Smooth muscle cell (in vitro differentiated cells): ENCODE measurements around the gene VPS37D. TPM values are rescaled to one million over a fixed set of nuclear protein-coding genes. Genes with fewer than 3 reads are reported as not detected.

Source experiments
- DNase-seq: peaks from one replicate; lab custom pipeline; 2025; ENCODE audit not compliant: unreplicated experiment; lab: John Stamatoyannopoulos, UW
- H2AFZ ChIP-seq: fragments of 200-600 bp; sonication (generic); 2 replicates; pipeline ENCODE4 v1.6.0; 2016; ENCODE audit warnings: antibody characterized with exemption, low read depth, mild to moderate bottlenecking
- H3F3A ChIP-seq: fragments of 200-600 bp; sonication (generic); 2 replicates; pipeline ENCODE4 v1.6.0; 2017; ENCODE audit warnings: antibody characterized with exemption, low read depth
- H3K27ac ChIP-seq: fragments of 200-600 bp; sonication (generic); 2 replicates; pipeline ENCODE4 v1.5.1; 2016; ENCODE audit warnings: low read depth, mild to moderate bottlenecking
- H3K27me3 ChIP-seq: fragments of 200-600 bp; sonication (generic); 2 replicates; pipeline ENCODE4 v1.6.1; 2016; ENCODE audit warnings: low read depth, mild to moderate bottlenecking
- H3K36me3 ChIP-seq: fragments of 200-600 bp; sonication (generic); 2 replicates; pipeline ENCODE4 v1.5.1; 2016; ENCODE audit warnings: low read depth
- H3K4me1 ChIP-seq: fragments of 200-600 bp; sonication (generic); 2 replicates; pipeline ENCODE4 v1.5.1; 2016; ENCODE audit warnings: low read depth
- H3K4me2 ChIP-seq: fragments of 200-600 bp; sonication (generic); 2 replicates; pipeline ENCODE4 v1.6.0; 2016; ENCODE audit warnings: mild to moderate bottlenecking
- H3K4me3 ChIP-seq: fragments of 200-600 bp; sonication (generic); 2 replicates; pipeline ENCODE4 v1.5.1; 2016; ENCODE audit warnings: mild to moderate bottlenecking
- H3K79me2 ChIP-seq: fragments of 200-600 bp; sonication (generic); 2 replicates; pipeline ENCODE4 v1.6.0; 2016; ENCODE audit warnings: low read depth, mild to moderate bottlenecking
- H3K9ac ChIP-seq: fragments of 200-600 bp; sonication (generic); 2 replicates; pipeline ENCODE4 v1.6.0; 2016; ENCODE audit warnings: low read depth
- H3K9me3 ChIP-seq: fragments of 200-600 bp; sonication (generic); replicated peaks from 2 replicates; pipeline ENCODE4 v1.5.1; 2016; ENCODE audit warnings: low read depth
- H4K20me1 ChIP-seq: fragments of 200-600 bp; sonication (generic); 2 replicates; pipeline ENCODE4 v1.6.0; 2016; ENCODE audit warnings: low read depth
- CTCF ChIP-seq: fragments of 200-600 bp; sonication (generic); IDR thresholded peaks from 2 replicates; pipeline ENCODE4 v1.5.1; 2017; ENCODE audit warnings: borderline replicate concordance, mild to moderate bottlenecking, antibody characterized with exemption; ENCODE audit not compliant: insufficient read depth, poor library complexity, severe bottlenecking
- WGBS: methylation state at CpG from one replicate; pipeline ENCODE4 v1.1.7; 2016; ENCODE audit warnings: low lambda C conversion rate; 5-methylcytosine and 5-hydroxymethylcytosine counted together
- polyA plus RNA-seq: library from polyadenylated mRNA; unstranded; fragments of >200 nt; fragmentation: Nextera tagmentation; extraction: Ambion mirVana; gene quantifications from 2 replicates; pipeline ENCODE4 v1.2.1, GENCODE V29; 2016
- total RNA-seq: library from RNA; depleted of rRNA; stranded (reverse); fragments of >200 nt; gene quantifications from 2 replicates; pipeline ENCODE4 v1.2.3, GENCODE V29; 2014

The VPS37D gene
- total and polyA plus RNA-seq, 2 experiments from 2014 or later, result 7.1 to 8.7 TPM

GRCh38 chr7:73699370-73700068 is 31.9 kb downstream of the VPS37D start:
- DNase-seq, result no peak
- Histone ChIP-seq H3K79me2 (no peaks in the 10 kb centered on the region), H3K27ac (no peak overlapping the region), H3K4me1 (no peaks in the 10 kb centered on the region), H3K9ac (no peak overlapping the region), H3K4me3 (no peak overlapping the region), H3K27me3 (no peaks in the 10 kb centered on the region), H2AFZ (no peak overlapping the region), H4K20me1 (peaks cover 13% of the 10 kb centered on the region), H3K9me3 (no peaks in the 10 kb centered on the region), H3F3A (no peaks in the 10 kb centered on the region), H3K4me2 (no peak overlapping the region), H3K36me3 (no peaks in the 10 kb centered on the region)
- 91% methylated on average over 15 of the region's 15 CpGs for WGBS
- TF ChIP-seq CTCF, result no peak

- Histone ChIP-seq H3K36me3 (no peaks in the 10 kb centered on the region), H3K79me2 (no peaks in the 10 kb centered on the region), H3K4me2 (no peak overlapping the region), H3K4me3 (no peak overlapping the region), H3K4me1 (no peaks in the 10 kb centered on the region), H2AFZ (no peak overlapping the region), H3K27ac (no peak overlapping the region), H3K9me3 (no peaks in the 10 kb centered on the region), H3F3A (no peaks in the 10 kb centered on the region), H3K27me3 (no peaks in the 10 kb centered on the region), H4K20me1 (peaks cover 17% of the 10 kb centered on the region), H3K9ac (no peak overlapping the region)
- no peak for DNase-seq
- 97% methylated on average over 14 of the region's 14 CpGs for WGBS
- no peak for TF ChIP-seq CTCF
These were observed 32.4 kb downstream of the VPS37D start for GRCh38 chr7:73700069-73700423.

GRCh38 chr7:73700581-73701134 is 33.0 kb downstream of the VPS37D start:
- Histone ChIP-seq H4K20me1 (peaks cover 22% of the 10 kb centered on the region), H3K4me2 (no peak overlapping the region), H2AFZ (no peak overlapping the region), H3K9ac (no peak overlapping the region), H3F3A (no peaks in the 10 kb centered on the region), H3K36me3 (no peaks in the 10 kb centered on the region), H3K79me2 (no peaks in the 10 kb centered on the region), H3K9me3 (no peaks in the 10 kb centered on the region), H3K4me1 (no peaks in the 10 kb centered on the region), H3K27me3 (no peaks in the 10 kb centered on the region), H3K27ac (no peak overlapping the region), H3K4me3 (no peak overlapping the region)
- DNase-seq, result no peak
- TF ChIP-seq CTCF, result no peak
- 96% methylated on average over 12 of the region's 15 CpGs for WGBS
